Measurements from ENCODE around the gene ABHD17A.

The ABHD17A gene

DNA sequence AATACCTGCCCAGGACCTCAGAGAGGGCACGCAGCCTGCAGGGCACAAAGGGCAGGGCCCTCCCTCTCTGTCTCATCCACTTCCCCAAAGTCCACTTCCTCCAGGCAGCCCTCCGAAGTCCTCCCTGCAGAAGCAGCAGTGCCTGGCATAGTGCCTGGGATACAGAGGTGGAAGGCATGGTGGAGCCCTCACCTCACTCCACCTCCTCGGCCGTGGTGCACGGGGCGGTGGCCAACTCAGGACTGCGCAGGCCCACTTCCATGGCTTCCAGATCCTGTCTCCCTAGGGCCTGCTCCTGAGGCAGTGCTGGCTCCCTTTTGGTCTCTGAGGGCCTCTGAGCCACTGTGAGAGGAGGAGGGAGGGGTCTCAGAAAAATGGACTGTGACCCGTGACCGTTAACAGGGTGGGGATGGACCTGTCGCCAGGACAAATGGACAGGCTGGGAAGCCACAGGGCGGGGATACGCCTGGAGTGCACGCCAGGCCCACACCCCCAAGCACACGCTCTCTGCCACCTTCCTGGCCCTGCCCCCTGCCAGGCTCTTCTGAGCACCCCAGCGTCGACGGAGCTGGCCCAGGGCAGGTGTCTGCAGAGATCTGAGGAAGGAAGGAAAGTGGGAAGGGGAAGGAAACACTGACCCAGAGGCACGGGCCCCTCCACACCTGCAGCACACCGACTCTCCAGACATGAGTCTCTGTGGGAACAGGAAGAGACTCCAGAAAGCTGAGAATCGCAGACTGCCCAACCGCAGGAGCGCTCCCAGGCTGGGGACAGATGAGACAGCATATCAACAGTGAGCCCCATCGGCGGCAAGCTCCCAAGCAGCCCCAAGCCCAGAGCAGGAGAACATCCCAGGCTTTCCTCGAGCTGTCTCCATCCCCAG lies 45.4 kb downstream of the ABHD17A start:
- H3K4me2 ChIP-seq (ENCODE audit: low read length): no peak overlapping the region; the same call in 1 of the 2 replicates
- H3K27me3 ChIP-seq (ENCODE audit: control insufficient read depth, low read length): no peaks in the 10 kb centered on the region
- no peak overlapping the region for H3K4me3 ChIP-seq (ENCODE audit: low read length)
- peaks cover 99% of the 10 kb centered on the region for H3K79me2 ChIP-seq (ENCODE audit: control insufficient read depth, low read length)
- H4K20me1 ChIP-seq (ENCODE audit: control insufficient read depth, insufficient read depth, low read depth, low read length): peaks cover 24% of the 10 kb centered on the region
- no peaks in the 10 kb centered on the region for H3F3A ChIP-seq (ENCODE audit: control insufficient read depth, insufficient read depth)
- no peaks in the 10 kb centered on the region for H3K9me3 ChIP-seq (ENCODE audit: control insufficient read depth, insufficient read depth, low read length)
- H3K27ac ChIP-seq (ENCODE audit: low read depth, low read length): peak overlapping the region; percentile 11; the same call in 1 of the 2 replicates
- TF ChIP-seq EZH2phosphoT487 (IDR thresholded peaks at IDR 0.05; ENCODE audit: borderline replicate concordance, low read length): no peak
- TF ChIP-seq, protein P1, sequence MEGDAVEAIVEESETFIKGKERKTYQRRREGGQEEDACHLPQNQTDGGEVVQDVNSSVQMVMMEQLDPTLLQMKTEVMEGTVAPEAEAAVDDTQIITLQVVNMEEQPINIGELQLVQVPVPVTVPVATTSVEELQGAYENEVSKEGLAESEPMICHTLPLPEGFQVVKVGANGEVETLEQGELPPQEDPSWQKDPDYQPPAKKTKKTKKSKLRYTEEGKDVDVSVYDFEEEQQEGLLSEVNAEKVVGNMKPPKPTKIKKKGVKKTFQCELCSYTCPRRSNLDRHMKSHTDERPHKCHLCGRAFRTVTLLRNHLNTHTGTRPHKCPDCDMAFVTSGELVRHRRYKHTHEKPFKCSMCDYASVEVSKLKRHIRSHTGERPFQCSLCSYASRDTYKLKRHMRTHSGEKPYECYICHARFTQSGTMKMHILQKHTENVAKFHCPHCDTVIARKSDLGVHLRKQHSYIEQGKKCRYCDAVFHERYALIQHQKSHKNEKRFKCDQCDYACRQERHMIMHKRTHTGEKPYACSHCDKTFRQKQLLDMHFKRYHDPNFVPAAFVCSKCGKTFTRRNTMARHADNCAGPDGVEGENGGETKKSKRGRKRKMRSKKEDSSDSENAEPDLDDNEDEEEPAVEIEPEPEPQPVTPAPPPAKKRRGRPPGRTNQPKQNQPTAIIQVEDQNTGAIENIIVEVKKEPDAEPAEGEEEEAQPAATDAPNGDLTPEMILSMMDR (IDR thresholded peaks at IDR 0.05; ENCODE audit: low read depth, low read length, poor library complexity, severe bottlenecking): no peak
- peaks cover 31% of the 10 kb centered on the region for H3K36me3 ChIP-seq (ENCODE audit: control insufficient read depth, low read length)
- H3K4me1 ChIP-seq (ENCODE audit: control insufficient read depth, low read length): peaks cover 24% of the 10 kb centered on the region
- no peaks in the 10 kb centered on the region for H3K9me2 ChIP-seq (replicated peaks; ENCODE audit: control insufficient read depth, low read length)

DNA sequence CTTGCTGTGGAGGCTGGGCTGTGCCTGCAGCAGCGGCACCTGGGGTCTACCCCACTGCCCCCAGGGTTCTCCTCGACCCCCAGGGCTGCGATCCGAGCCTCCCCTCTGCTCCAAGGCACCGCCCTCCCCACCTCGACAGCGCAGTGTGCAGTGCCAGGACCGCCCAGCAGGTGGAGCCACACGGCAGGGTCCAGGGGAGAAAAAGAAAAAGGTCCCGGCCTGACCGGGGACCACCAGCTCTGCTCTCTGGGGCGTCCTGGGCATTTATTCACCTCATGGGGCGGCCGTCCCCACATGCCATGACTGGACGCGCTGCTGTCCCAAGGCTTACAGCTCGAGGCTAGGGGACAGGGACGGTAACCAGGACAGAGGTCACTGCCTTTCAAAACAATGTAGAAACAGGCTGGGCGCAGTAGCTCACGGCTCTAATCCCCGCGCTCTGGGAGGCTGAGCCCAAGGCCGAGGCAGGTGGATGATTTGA lies 47.6 kb downstream of the ABHD17A start:
- H4K20me1 ChIP-seq (ENCODE audit: control insufficient read depth, insufficient read depth, low read depth, low read length): peaks cover 19% of the 10 kb centered on the region
- H3K9me2 ChIP-seq (replicated peaks; ENCODE audit: control insufficient read depth, low read length): no peaks in the 10 kb centered on the region
- no peaks in the 10 kb centered on the region for H3K9me3 ChIP-seq (ENCODE audit: control insufficient read depth, insufficient read depth, low read length)
- TF ChIP-seq, protein P1 (IDR thresholded peaks at IDR 0.05; ENCODE audit: low read depth, low read length, poor library complexity, severe bottlenecking): peak; percentile 95
- TF ChIP-seq EZH2phosphoT487 (IDR thresholded peaks at IDR 0.05; ENCODE audit: borderline replicate concordance, low read length): no peak
- no peak overlapping the region for H3K4me2 ChIP-seq (ENCODE audit: low read length)
- peaks cover 19% of the 10 kb centered on the region for H3K36me3 ChIP-seq (ENCODE audit: control insufficient read depth, low read length)
- no peaks in the 10 kb centered on the region for H3F3A ChIP-seq (ENCODE audit: control insufficient read depth, insufficient read depth)
- H3K27me3 ChIP-seq (ENCODE audit: control insufficient read depth, low read length): no peaks in the 10 kb centered on the region
- peaks cover 98% of the 10 kb centered on the region for H3K79me2 ChIP-seq (ENCODE audit: control insufficient read depth, low read length)
- H3K4me3 ChIP-seq (ENCODE audit: low read length): no peak overlapping the region
- peaks cover 24% of the 10 kb centered on the region for H3K4me1 ChIP-seq (ENCODE audit: control insufficient read depth, low read length)
- H3K27ac ChIP-seq (ENCODE audit: low read depth, low read length): no peak overlapping the region

DNA sequence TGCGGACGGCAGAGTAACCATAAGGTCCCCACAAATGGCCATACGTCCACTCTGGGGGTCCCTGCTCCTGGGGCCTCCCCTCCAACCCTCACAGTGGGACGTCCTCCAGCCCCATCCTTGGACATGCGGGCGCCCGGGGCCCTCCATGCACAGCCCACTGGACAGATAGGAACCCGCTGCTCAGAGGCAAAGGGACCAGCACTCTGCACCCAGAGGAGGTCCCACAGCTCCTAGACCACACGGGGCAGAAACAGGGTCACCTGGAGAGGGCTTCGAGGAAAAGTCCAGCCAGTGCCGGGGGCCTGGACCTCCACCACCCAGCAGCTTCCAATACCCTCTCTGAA lies 48.1 kb downstream of the ABHD17A start:
- no peaks in the 10 kb centered on the region for H3K9me2 ChIP-seq (replicated peaks; ENCODE audit: control insufficient read depth, low read length)
- no peak overlapping the region for H3K4me3 ChIP-seq (ENCODE audit: low read length)
- H3K27ac ChIP-seq (ENCODE audit: low read depth, low read length): no peak overlapping the region
- H3K79me2 ChIP-seq (ENCODE audit: control insufficient read depth, low read length): peaks cover 97% of the 10 kb centered on the region
- H3K4me1 ChIP-seq (ENCODE audit: control insufficient read depth, low read length): peaks cover 24% of the 10 kb centered on the region
- no peak overlapping the region for H3K4me2 ChIP-seq (ENCODE audit: low read length)
- TF ChIP-seq, protein P1 (IDR thresholded peaks at IDR 0.05; ENCODE audit: low read depth, low read length, poor library complexity, severe bottlenecking): no peak
- no peak for TF ChIP-seq EZH2phosphoT487 (IDR thresholded peaks at IDR 0.05; ENCODE audit: borderline replicate concordance, low read length)
- H3K9me3 ChIP-seq (ENCODE audit: control insufficient read depth, insufficient read depth, low read length): no peaks in the 10 kb centered on the region
- no peaks in the 10 kb centered on the region for H3K27me3 ChIP-seq (ENCODE audit: control insufficient read depth, low read length)
- no peaks in the 10 kb centered on the region for H3F3A ChIP-seq (ENCODE audit: control insufficient read depth, insufficient read depth)
- peaks cover 19% of the 10 kb centered on the region for H3K36me3 ChIP-seq (ENCODE audit: control insufficient read depth, low read length)
- H4K20me1 ChIP-seq (ENCODE audit: control insufficient read depth, insufficient read depth, low read depth, low read length): peaks cover 19% of the 10 kb centered on the region

Measured in DOHH2 (cell line).